NCI-H2196 (cell line): ENCODE results near the gene ATP5PO.
A peak's percentile ranks its signal among the peaks of the same experiment; 100 is the strongest.
"Not testable (repeated sequence)": the region's sequence is repeated elsewhere in the genome, so short reads cannot be mapped to it uniquely, and the experiment has no call there.

Source experiments
- DNase-seq: peaks from one replicate; lab custom pipeline; 2025; ENCODE audit not compliant: unreplicated experiment; lab: John Stamatoyannopoulos, UW

Gene ATP5PO

GRCh38 chr21:33872881-33873515 lies 42.6 kb downstream of the ATP5PO start:
- no peak for DNase-seq

GRCh38 chr21:33871171-33871570 lies 44.4 kb downstream of the ATP5PO start:
- no peak for DNase-seq

- no peak for DNase-seq
Observed at GRCh38 chr21:33870768-33871167, 44.8 kb downstream of the ATP5PO start.

GRCh38 chr21:33869873-33870272 lies 45.7 kb downstream of the ATP5PO start:
- no peak for DNase-seq

GRCh38 chr21:33867868-33868267 lies 47.7 kb downstream of the ATP5PO start:
- not testable (repeated sequence) for DNase-seq

- no peak for DNase-seq
Observed at GRCh38 chr21:33866826-33867225, 48.8 kb downstream of the ATP5PO start.

- no peak for DNase-seq
Observed at GRCh38 chr21:33865996-33866575, 49.5 kb downstream of the ATP5PO start.

GRCh38 chr21:33865176-33865575 lies 50.4 kb downstream of the ATP5PO start:
- DNase-seq, result no peak

- DNase-seq, result no peak
Observed at GRCh38 chr21:33864150-33864549, 51.5 kb downstream of the ATP5PO start.

- DNase-seq, result not testable (repeated sequence)
Observed at GRCh38 chr21:33863191-33863590, 52.4 kb downstream of the ATP5PO start.

GRCh38 chr21:33861125-33861524 lies 54.5 kb downstream of the ATP5PO start:
- no peak for DNase-seq

GRCh38 chr21:33860332-33860879 lies 55.2 kb downstream of the ATP5PO start:
- no peak for DNase-seq

GRCh38 chr21:33859373-33860102 lies 56.1 kb downstream of the ATP5PO start:
- no peak for DNase-seq

- no peak for DNase-seq
Observed at GRCh38 chr21:33858667-33859372, 56.8 kb downstream of the ATP5PO start.

GRCh38 chr21:33857846-33858666 lies 57.5 kb downstream of the ATP5PO start:
- no peak for DNase-seq

GRCh38 chr21:33856893-33857527 lies 58.6 kb downstream of the ATP5PO start:
- no peak for DNase-seq

- no peak for DNase-seq
Observed at GRCh38 chr21:33855190-33855589, 60.4 kb downstream of the ATP5PO start.

- DNase-seq, result peak; percentile 35
Observed at GRCh38 chr21:33854604-33855003, 61.0 kb downstream of the ATP5PO start.
